ENCODE measurements around the gene THAP11. TPM values are rescaled to one million over a fixed set of nuclear protein-coding genes. Genes with fewer than 3 reads are reported as not detected.

THAP11 gene
- total and polyA plus RNA-seq, 8 donors, result 12.5 to 109 (median 39.3) TPM

GRCh38 chr16:67825906-67826305 is 16.2 kb upstream of the THAP11 start:
- no peak for DNase-seq
- WGBS, 5 donors, result 81 to 93% (median 90%) methylated on average over 12 to 14 of the region's 14 CpGs
- Histone ChIP-seq H3K27ac (no peak overlapping the region), H3K4me1 (no peaks in the 10 kb centered on the region), H3K4me3 (no peak overlapping the region), H3K27me3 (no peaks in the 10 kb centered on the region), H3K36me3 (peaks cover 25 to 52% (median 49%) of the 10 kb centered on the region in 4 donors), H3K9me3 (no peaks in the 10 kb centered on the region)
- TF ChIP-seq POLR2AphosphoS5 (IDR thresholded peaks at IDR 0.05), result no peak
- no peak for TF ChIP-seq CTCF (IDR thresholded peaks at IDR 0.05)
- TF ChIP-seq EP300 (IDR thresholded peaks at IDR 0.05), result no peak
- no peak for TF ChIP-seq POLR2A (IDR thresholded peaks at IDR 0.05)
- intact Hi-C loops (cut with DNase I; ENCODE audit: low total_unique reads), result loop anchor here (10.0 kb wide), 1 partner anchor 109 kb away; the partner anchor contains the start of genes CTRL and PSMB10

GRCh38 chr16:67828651-67829050 is 13.5 kb upstream of the THAP11 start:
- no peaks in the 10 kb centered on the region for H3K27me3 ChIP-seq
- peaks cover 11 to 15% (median 14%) of the 10 kb centered on the region in 4 donors for H3K4me1 ChIP-seq
- H3K27ac ChIP-seq, result no peak overlapping the region
- H3K9me3 ChIP-seq, result no peaks in the 10 kb centered on the region
- no peak overlapping the region for H3K4me3 ChIP-seq
- H3K36me3 ChIP-seq, result peaks cover 34 to 65% (median 63%) of the 10 kb centered on the region in 4 donors
- DNase-seq, result no peak
- 89 to 100% (median 95%) methylated on average over 4 of the region's 4 CpGs for WGBS, 5 donors
- TF ChIP-seq POLR2AphosphoS5 (IDR thresholded peaks at IDR 0.05) (no peak), POLR2A (IDR thresholded peaks at IDR 0.05) (no peak), CTCF (IDR thresholded peaks at IDR 0.05) (no peak), EP300 (IDR thresholded peaks at IDR 0.05) (no peak)
- intact Hi-C loops (cut with DNase I; ENCODE audit: low total_unique reads), result loop anchor here (10.0 kb wide), 1 partner anchor 106 kb away; the partner anchor contains the start of genes CTRL and PSMB10

- intact Hi-C loops (cut with DNase I; ENCODE audit: low total_unique reads), result no loop called here
- no peaks in the 10 kb centered on the region for H3K9me3 ChIP-seq
- H3K4me1 ChIP-seq, result peaks cover 15 to 21% (median 19%) of the 10 kb centered on the region in 4 donors
- peak overlapping the region in 4 of 5 donors; percentile 52 to 86 (median 83) for H3K27ac ChIP-seq
- peak overlapping the region; percentile 85 to 92 (median 90) for H3K4me3 ChIP-seq
- peak in 1 of 2 donors; percentile 43 for DNase-seq
- H3K27me3 ChIP-seq, result no peaks in the 10 kb centered on the region
- TF ChIP-seq POLR2A (IDR thresholded peaks at IDR 0.05), result no peak
- no peak for TF ChIP-seq CTCF (IDR thresholded peaks at IDR 0.05)
- no peak for TF ChIP-seq EP300 (IDR thresholded peaks at IDR 0.05)
- TF ChIP-seq POLR2AphosphoS5 (IDR thresholded peaks at IDR 0.05), result no peak
- H3K36me3 ChIP-seq, result peaks cover 34 to 43% (median 42%) of the 10 kb centered on the region in 4 donors
- 0 to 6% (median 0%) methylated on average over 3 of the region's 3 CpGs for WGBS, 5 donors
Measured at GRCh38 chr16:67833030-67833414, 9.1 kb upstream of the THAP11 start.

- H3K27ac ChIP-seq, result peak overlapping the region; percentile 31 to 86 (median 83)
Measured at GRCh38 chr16:67833415-67834241, 8.5 kb upstream of the THAP11 start.

More at GRCh38 chr16:67833415-67834241, 8.5 kb upstream of the THAP11 start:
- Histone ChIP-seq H3K27me3 (no peaks in the 10 kb centered on the region), H3K4me3 (peak overlapping the region; percentile 85 to 92 (median 90)), H3K4me1 (peaks cover 15 to 21% (median 19%) of the 10 kb centered on the region in 4 donors), H3K36me3 (peaks cover 32 to 37% (median 36%) of the 10 kb centered on the region in 4 donors), H3K9me3 (no peaks in the 10 kb centered on the region)
- DNase-seq, result peak; percentile 95 to 97
- intact Hi-C loops (cut with DNase I; ENCODE audit: low total_unique reads), result no loop called here
- WGBS, 5 donors, result 0 to 1% (median 0%) methylated on average over 45 to 49 of the region's 49 CpGs
- no peak for TF ChIP-seq CTCF (IDR thresholded peaks at IDR 0.05)
- peak; percentile 71 to 83 (median 75) for TF ChIP-seq POLR2AphosphoS5 (IDR thresholded peaks at IDR 0.05)
- TF ChIP-seq POLR2A (IDR thresholded peaks at IDR 0.05), result peak in 1 of 4 donors; percentile 67
- no peak for TF ChIP-seq EP300 (IDR thresholded peaks at IDR 0.05)

All from stomach (tissue), 9 donors.